ENCODE measurements around the gene NDUFAF8. TPM values are rescaled to one million over a fixed set of nuclear protein-coding genes. Genes with fewer than 3 reads are reported as not detected.

Gene NDUFAF8
- total and polyA plus RNA-seq, 9 donors, result 14.6 to 66.3 (median 33.9) TPM

- Histone ChIP-seq H3K9me3 (no peaks in the 10 kb centered on the region), H3K27ac (no peak overlapping the region), H3K36me3 (no peaks in the 10 kb centered on the region), H3K27me3 (no peaks in the 10 kb centered on the region), H3K4me3 (no peak overlapping the region), H3K4me1 (ENCODE audit: insufficient read depth) (peaks cover 3% of the 10 kb centered on the region)
- intact Hi-C loops (cut with DNase I), result loop anchor here in 2 of 4 donors (5.0 to 10.0 kb wide), 2 partner anchors 140 to 347 kb away; partner anchors contain the start of gene BAHCC1 (in 1 of the 2)
- 90 to 92% (median 91%) methylated on average over 19 of the region's 19 CpGs for WGBS, 3 donors
- TF ChIP-seq EP300 (IDR thresholded peaks at IDR 0.05) (no peak), CTCF (IDR thresholded peaks at IDR 0.05) (no peak), POLR2A (IDR thresholded peaks at IDR 0.05) (no peak)
- DNase-seq, result no peak
These were observed 18.4 kb downstream of the NDUFAF8 start for GRCh38 chr17:81257533-81257932.

- 71 to 78% (median 76%) methylated on average over 20 of the region's 20 CpGs for WGBS, 3 donors
- H3K9me3 ChIP-seq, result no peaks in the 10 kb centered on the region
- H3K27me3 ChIP-seq, result no peaks in the 10 kb centered on the region
- H3K36me3 ChIP-seq, result no peaks in the 10 kb centered on the region
- no peak overlapping the region for H3K4me3 ChIP-seq
- DNase-seq, result no peak
- H3K27ac ChIP-seq, result no peak overlapping the region
- TF ChIP-seq POLR2A (IDR thresholded peaks at IDR 0.05) (no peak), CTCF (IDR thresholded peaks at IDR 0.05) (no peak), EP300 (IDR thresholded peaks at IDR 0.05) (no peak)
- intact Hi-C loops (cut with DNase I), result loop anchor here in 2 of 4 donors (5.0 to 10.0 kb wide), 2 partner anchors 139 to 347 kb away; partner anchors contain the start of gene BAHCC1 (in 1 of the 2)
- H3K4me1 ChIP-seq (ENCODE audit: insufficient read depth), result peaks cover 3% of the 10 kb centered on the region
These were observed 19.2 kb downstream of the NDUFAF8 start for GRCh38 chr17:81258292-81258691.

GRCh38 chr17:81259058-81259605 is 20.0 kb downstream of the NDUFAF8 start:
- no peaks in the 10 kb centered on the region for H3K9me3 ChIP-seq
- H3K27ac ChIP-seq, result no peak overlapping the region
- DNase-seq, result no peak
- H3K4me3 ChIP-seq, result no peak overlapping the region
- no peaks in the 10 kb centered on the region for H3K36me3 ChIP-seq
- H3K27me3 ChIP-seq, result no peaks in the 10 kb centered on the region
- 87 to 93% (median 90%) methylated on average over 21 to 23 of the region's 23 CpGs for WGBS, 3 donors
- intact Hi-C loops (cut with DNase I), result loop anchor here in 2 of 4 donors (5.0 to 10.0 kb wide), 2 partner anchors 138 to 346 kb away; partner anchors contain the start of gene BAHCC1 (in 1 of the 2)
- H3K4me1 ChIP-seq (ENCODE audit: insufficient read depth), result peaks cover 3% of the 10 kb centered on the region
- TF ChIP-seq POLR2A (IDR thresholded peaks at IDR 0.05), result no peak
- no peak for TF ChIP-seq CTCF (IDR thresholded peaks at IDR 0.05)

GRCh38 chr17:81260171-81260570 is 21.1 kb downstream of the NDUFAF8 start:
- Histone ChIP-seq H3K9me3 (no peaks in the 10 kb centered on the region), H3K27me3 (no peaks in the 10 kb centered on the region), H3K4me1 (ENCODE audit: insufficient read depth) (peaks cover 1% of the 10 kb centered on the region), H3K36me3 (no peaks in the 10 kb centered on the region), H3K4me3 (no peak overlapping the region), H3K27ac (no peak overlapping the region)
- 93 to 98% (median 93%) methylated on average over 17 of the region's 17 CpGs for WGBS, 3 donors
- TF ChIP-seq CTCF (IDR thresholded peaks at IDR 0.05) (no peak), POLR2A (IDR thresholded peaks at IDR 0.05) (no peak), EP300 (IDR thresholded peaks at IDR 0.05) (no peak)
- no peak for DNase-seq
- intact Hi-C loops (cut with DNase I), result no loop called here
